Mucosa of stomach (tissue), 1 donor: ENCODE data around the gene USP26.
"Not testable (repeated sequence)": the region's sequence is repeated elsewhere in the genome, so short reads cannot be mapped to it uniquely, and the experiment has no call there.

Experiments used
- H3K27me3 ChIP-seq: one replicate; pipeline ENCODE4 v1.7.0; 2013; ENCODE audit warnings: mild to moderate bottlenecking, low read length; ENCODE audit not compliant: control insufficient read depth, insufficient read depth
- H3K36me3 ChIP-seq: one replicate; pipeline ENCODE4 v1.7.0; 2013; ENCODE audit warnings: low read length; ENCODE audit not compliant: control insufficient read depth, insufficient read depth
- H3K4me1 ChIP-seq: one replicate; pipeline ENCODE4 v1.7.0; 2013; ENCODE audit warnings: mild to moderate bottlenecking, low read length; ENCODE audit not compliant: control insufficient read depth, insufficient read depth
- H3K4me3 ChIP-seq: one replicate; pipeline ENCODE4 v1.7.0; 2013; ENCODE audit warnings: low read length
- H3K9ac ChIP-seq: one replicate; pipeline ENCODE4 v1.7.0; 2013; ENCODE audit warnings: mild to moderate bottlenecking, low read length, moderate library complexity
- H3K9me3 ChIP-seq: one replicate; pipeline ENCODE4 v1.7.0; 2013; ENCODE audit warnings: mild to moderate bottlenecking, low read length, moderate library complexity; ENCODE audit not compliant: control insufficient read depth
- donor health status: Pancreatic carcinoma.

The USP26 gene, protein sequence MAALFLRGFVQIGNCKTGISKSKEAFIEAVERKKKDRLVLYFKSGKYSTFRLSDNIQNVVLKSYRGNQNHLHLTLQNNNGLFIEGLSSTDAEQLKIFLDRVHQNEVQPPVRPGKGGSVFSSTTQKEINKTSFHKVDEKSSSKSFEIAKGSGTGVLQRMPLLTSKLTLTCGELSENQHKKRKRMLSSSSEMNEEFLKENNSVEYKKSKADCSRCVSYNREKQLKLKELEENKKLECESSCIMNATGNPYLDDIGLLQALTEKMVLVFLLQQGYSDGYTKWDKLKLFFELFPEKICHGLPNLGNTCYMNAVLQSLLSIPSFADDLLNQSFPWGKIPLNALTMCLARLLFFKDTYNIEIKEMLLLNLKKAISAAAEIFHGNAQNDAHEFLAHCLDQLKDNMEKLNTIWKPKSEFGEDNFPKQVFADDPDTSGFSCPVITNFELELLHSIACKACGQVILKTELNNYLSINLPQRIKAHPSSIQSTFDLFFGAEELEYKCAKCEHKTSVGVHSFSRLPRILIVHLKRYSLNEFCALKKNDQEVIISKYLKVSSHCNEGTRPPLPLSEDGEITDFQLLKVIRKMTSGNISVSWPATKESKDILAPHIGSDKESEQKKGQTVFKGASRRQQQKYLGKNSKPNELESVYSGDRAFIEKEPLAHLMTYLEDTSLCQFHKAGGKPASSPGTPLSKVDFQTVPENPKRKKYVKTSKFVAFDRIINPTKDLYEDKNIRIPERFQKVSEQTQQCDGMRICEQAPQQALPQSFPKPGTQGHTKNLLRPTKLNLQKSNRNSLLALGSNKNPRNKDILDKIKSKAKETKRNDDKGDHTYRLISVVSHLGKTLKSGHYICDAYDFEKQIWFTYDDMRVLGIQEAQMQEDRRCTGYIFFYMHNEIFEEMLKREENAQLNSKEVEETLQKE

GRCh38 chrX:133097031-133097430, at the start of gene USP26:
USP26 (minus strand) TSS chrX:133097109; CDS start chrX:133028220, 68,889 bp downstream.
- H3K9ac ChIP-seq: no peak within 1 kb of the TSS

DNA sequence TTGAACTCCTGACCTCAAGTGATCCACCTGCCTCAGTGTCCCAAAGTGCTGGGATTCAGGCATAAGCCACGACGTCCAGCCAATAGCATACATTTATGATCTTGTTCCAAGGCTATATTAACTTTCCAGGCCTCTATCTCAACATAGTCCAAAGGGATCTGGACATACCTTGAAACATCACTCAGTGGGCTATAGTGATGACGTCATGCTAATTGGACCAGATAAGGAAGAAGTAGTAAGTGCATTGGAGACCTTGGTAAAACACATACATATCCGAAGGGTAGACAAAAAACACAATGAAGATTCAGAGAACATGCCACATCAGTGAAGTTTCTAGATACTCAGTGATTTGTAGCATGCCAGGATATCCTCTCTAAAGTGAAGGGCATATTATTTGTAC, 37.4 kb upstream of the USP26 start:
- Histone ChIP-seq H3K9ac (no peak overlapping the region), H3K27me3 (no peaks in the 10 kb centered on the region), H3K9me3 (no peaks in the 10 kb centered on the region), H3K4me3 (no peak overlapping the region), H3K36me3 (no peaks in the 10 kb centered on the region), H3K4me1 (no peaks in the 10 kb centered on the region)

More at GRCh38 chrX:133097031-133097430, at the start of gene USP26:
- no peaks in the 10 kb centered on the region for H3K36me3 ChIP-seq
- H3K4me3 ChIP-seq: no peak within 1 kb of the TSS
- H3K9me3 ChIP-seq: no peaks in the 10 kb centered on the region
- H3K4me1 ChIP-seq: no peaks in the 10 kb centered on the region
- H3K27me3 ChIP-seq: no peaks in the 10 kb centered on the region

DNA sequence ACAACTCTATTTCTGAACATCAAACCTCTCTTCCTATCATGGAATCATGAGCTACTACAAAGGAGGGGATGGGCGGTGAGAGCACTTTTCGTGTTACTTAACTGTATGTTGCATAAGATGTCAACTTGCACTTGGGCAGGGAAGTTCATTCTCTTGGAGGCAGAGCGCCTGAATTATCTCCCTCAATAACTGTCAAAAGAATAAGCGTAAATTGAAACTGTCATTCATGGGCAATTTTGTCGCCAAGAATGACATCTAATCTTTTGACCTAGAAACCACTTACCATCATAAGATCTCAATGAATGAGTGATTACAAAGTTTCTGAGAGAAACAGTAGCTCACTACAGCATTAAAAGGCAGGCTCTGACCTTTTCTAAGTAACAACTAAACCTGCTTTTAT, 23.5 kb upstream of the USP26 start:
- H3K9ac ChIP-seq: no peak overlapping the region
- no peak overlapping the region for H3K4me3 ChIP-seq
- no peaks in the 10 kb centered on the region for H3K9me3 ChIP-seq
- no peaks in the 10 kb centered on the region for H3K27me3 ChIP-seq
- no peaks in the 10 kb centered on the region for H3K4me1 ChIP-seq
- no peaks in the 10 kb centered on the region for H3K36me3 ChIP-seq

GRCh38 chrX:133094098-133094731, 2.7 kb downstream of the USP26 start:
- H3K4me3 ChIP-seq: no peak overlapping the region
- H3K27me3 ChIP-seq: no peaks in the 10 kb centered on the region
- H3K4me1 ChIP-seq: no peaks in the 10 kb centered on the region
- H3K9ac ChIP-seq: no peak overlapping the region
- no peaks in the 10 kb centered on the region for H3K36me3 ChIP-seq
- no peaks in the 10 kb centered on the region for H3K9me3 ChIP-seq

GRCh38 chrX:133090236-133090809, 6.6 kb downstream of the USP26 start:
- Histone ChIP-seq H3K4me3 (no peak overlapping the region), H3K36me3 (no peaks in the 10 kb centered on the region), H3K9me3 (no peaks in the 10 kb centered on the region), H3K4me1 (no peaks in the 10 kb centered on the region), H3K27me3 (no peaks in the 10 kb centered on the region), H3K9ac (no peak overlapping the region)

- Histone ChIP-seq H3K36me3 (no peaks in the 10 kb centered on the region), H3K9me3 (no peaks in the 10 kb centered on the region), H3K9ac (no peak overlapping the region), H3K4me1 (no peaks in the 10 kb centered on the region), H3K4me3 (no peak overlapping the region), H3K27me3 (no peaks in the 10 kb centered on the region)
Measured at GRCh38 chrX:133089411-133089810, 7.5 kb downstream of the USP26 start.

DNA sequence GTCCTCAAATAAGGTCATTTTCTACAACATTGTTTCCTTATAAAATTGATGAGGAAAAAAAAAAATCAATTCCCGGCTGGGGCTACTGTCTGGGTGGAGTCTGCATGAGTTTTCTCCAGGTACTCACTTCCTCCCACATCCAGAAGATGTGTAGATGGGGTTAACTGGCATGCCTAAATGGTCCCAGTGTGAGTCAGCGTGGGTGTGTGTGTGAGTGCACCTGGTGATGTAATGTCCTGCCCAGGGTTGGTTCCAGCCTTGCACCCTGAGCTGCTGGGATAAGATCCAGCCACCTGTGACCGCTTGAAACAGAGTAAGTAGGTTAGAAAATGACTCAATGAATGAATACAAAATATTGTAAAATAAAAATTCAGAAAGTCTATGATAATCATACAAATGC, 11.1 kb downstream of the USP26 start:
- no peaks in the 10 kb centered on the region for H3K9me3 ChIP-seq
- H3K4me1 ChIP-seq: no peaks in the 10 kb centered on the region
- H3K9ac ChIP-seq: no peak overlapping the region
- H3K36me3 ChIP-seq: no peaks in the 10 kb centered on the region
- no peak overlapping the region for H3K4me3 ChIP-seq
- H3K27me3 ChIP-seq: no peaks in the 10 kb centered on the region

DNA sequence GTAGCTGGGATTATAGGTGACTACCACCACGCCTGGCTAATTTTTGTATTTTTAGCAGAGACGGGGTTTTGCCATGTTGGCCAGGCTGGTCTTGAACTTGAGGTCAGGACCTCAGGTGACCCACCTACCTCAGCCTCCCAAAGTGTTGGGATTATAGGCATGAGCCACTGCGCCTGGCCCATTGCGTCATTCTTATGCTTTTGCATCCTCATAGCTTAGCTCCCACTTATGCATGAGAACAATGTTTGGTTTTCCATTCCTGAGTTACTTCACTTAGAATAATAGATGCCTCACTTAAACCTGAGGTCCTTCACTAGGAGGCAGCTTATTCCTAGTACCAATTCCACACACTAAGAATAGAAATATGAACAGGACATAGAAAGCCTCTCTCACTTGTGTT, 11.9 kb downstream of the USP26 start:
- H3K4me1 ChIP-seq, H3K4me3 ChIP-seq: not testable (repeated sequence)

GRCh38 chrX:133083899-133084298, 13.0 kb downstream of the USP26 start:
- no peak overlapping the region for H3K9ac ChIP-seq
- H3K27me3 ChIP-seq: no peaks in the 10 kb centered on the region
- H3K4me3 ChIP-seq: no peak overlapping the region
- H3K9me3 ChIP-seq: no peaks in the 10 kb centered on the region
- no peaks in the 10 kb centered on the region for H3K36me3 ChIP-seq
- H3K4me1 ChIP-seq: no peaks in the 10 kb centered on the region

More for the DNA sequence above, 11.9 kb downstream of the USP26 start:
- not testable (repeated sequence) for H3K27me3 ChIP-seq, H3K9me3 ChIP-seq, H3K9ac ChIP-seq, H3K36me3 ChIP-seq

DNA sequence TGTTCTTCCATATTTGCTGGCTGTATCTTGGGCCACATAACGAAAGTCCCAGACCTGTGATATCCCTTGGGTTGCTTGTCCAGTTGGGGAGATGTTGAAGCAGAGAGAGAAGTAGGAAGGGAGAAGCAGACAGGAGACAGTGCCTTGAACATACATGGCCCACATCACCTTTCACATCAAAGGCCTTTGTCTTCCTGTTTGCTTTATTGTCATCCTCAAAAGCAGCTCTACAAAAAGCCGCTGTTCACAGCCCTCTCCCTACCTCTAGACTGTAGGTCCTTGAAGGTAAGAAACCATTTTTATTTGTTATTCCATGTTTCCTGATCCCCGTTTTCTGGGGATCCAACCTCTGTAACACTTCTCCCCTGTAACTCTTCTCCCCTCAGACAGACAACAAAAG, 14.9 kb downstream of the USP26 start:
- Histone ChIP-seq H3K9ac (no peak overlapping the region), H3K36me3 (no peaks in the 10 kb centered on the region), H3K4me1 (no peaks in the 10 kb centered on the region), H3K27me3 (no peaks in the 10 kb centered on the region), H3K9me3 (no peaks in the 10 kb centered on the region), H3K4me3 (no peak overlapping the region)

GRCh38 chrX:133077856-133078255, 19.1 kb downstream of the USP26 start:
- H3K4me1 ChIP-seq, H3K9me3 ChIP-seq, H3K27me3 ChIP-seq, H3K36me3 ChIP-seq, H3K4me3 ChIP-seq, H3K9ac ChIP-seq: not testable (repeated sequence)
